OCI-LY1 (cell line): ENCODE results near the gene CTSC.

ENCODE experiments used
- EZH2 ChIP-seq: fragments of 200-600 bp; sonication (generic), shearing (Covaris generic); IDR thresholded peaks from 2 replicates; pipeline ENCODE4 v1.8.0; 2017; ENCODE audit warnings: borderline replicate concordance, mixed run types, mild to moderate bottlenecking, antibody characterized with exemption, low read length, moderate library complexity, mixed read lengths
- TF ChIP-seq, protein P1 (sequence below): fragments of 200-600 bp; sonication (generic), shearing (Covaris generic); IDR thresholded peaks from 2 replicates; pipeline ENCODE4 v1.5.1; 2017; ENCODE audit warnings: mild to moderate bottlenecking, antibody characterized with exemption, low read length, moderate library complexity, mixed read lengths

DNA sequence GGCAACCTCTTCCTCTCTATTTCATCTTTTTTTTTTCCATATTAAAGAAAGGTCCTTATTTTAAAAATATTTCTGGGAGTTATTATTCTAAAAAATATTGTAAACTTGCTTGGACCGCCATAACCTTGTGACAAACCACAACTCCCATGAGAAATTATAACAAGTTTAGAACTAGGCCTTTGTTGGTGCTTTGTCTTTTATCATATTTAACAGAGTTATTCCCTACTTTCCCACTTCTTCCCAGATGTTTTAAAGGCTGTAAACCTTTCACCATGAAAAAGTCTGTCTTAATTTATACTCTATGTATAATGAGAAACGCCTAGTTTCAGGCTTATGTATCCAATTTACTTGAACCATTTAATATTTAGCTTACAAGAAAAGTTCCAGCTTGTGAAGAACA, 3.7 kb downstream of the CTSC start:
- TF ChIP-seq, protein P1, sequence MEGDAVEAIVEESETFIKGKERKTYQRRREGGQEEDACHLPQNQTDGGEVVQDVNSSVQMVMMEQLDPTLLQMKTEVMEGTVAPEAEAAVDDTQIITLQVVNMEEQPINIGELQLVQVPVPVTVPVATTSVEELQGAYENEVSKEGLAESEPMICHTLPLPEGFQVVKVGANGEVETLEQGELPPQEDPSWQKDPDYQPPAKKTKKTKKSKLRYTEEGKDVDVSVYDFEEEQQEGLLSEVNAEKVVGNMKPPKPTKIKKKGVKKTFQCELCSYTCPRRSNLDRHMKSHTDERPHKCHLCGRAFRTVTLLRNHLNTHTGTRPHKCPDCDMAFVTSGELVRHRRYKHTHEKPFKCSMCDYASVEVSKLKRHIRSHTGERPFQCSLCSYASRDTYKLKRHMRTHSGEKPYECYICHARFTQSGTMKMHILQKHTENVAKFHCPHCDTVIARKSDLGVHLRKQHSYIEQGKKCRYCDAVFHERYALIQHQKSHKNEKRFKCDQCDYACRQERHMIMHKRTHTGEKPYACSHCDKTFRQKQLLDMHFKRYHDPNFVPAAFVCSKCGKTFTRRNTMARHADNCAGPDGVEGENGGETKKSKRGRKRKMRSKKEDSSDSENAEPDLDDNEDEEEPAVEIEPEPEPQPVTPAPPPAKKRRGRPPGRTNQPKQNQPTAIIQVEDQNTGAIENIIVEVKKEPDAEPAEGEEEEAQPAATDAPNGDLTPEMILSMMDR, result no peak
- TF ChIP-seq EZH2, result no peak
